AG09319 (cell line): ENCODE data around the gene FBXL15.

Experiments
- DNase-seq: peaks from one replicate; pipeline ENCODE4 v3.0.0-alpha.2; 2010; ENCODE audit warnings: low read depth; ENCODE audit errors: extremely low read depth
- TF ChIP-seq, protein P1 (sequence below): IDR thresholded peaks from 2 replicates; pipeline ENCODE4 v1.5.1; 2011; ENCODE audit warnings: low read depth, mild to moderate bottlenecking, inconsistent platforms, low read length, moderate library complexity

The FBXL15 gene

DNA sequence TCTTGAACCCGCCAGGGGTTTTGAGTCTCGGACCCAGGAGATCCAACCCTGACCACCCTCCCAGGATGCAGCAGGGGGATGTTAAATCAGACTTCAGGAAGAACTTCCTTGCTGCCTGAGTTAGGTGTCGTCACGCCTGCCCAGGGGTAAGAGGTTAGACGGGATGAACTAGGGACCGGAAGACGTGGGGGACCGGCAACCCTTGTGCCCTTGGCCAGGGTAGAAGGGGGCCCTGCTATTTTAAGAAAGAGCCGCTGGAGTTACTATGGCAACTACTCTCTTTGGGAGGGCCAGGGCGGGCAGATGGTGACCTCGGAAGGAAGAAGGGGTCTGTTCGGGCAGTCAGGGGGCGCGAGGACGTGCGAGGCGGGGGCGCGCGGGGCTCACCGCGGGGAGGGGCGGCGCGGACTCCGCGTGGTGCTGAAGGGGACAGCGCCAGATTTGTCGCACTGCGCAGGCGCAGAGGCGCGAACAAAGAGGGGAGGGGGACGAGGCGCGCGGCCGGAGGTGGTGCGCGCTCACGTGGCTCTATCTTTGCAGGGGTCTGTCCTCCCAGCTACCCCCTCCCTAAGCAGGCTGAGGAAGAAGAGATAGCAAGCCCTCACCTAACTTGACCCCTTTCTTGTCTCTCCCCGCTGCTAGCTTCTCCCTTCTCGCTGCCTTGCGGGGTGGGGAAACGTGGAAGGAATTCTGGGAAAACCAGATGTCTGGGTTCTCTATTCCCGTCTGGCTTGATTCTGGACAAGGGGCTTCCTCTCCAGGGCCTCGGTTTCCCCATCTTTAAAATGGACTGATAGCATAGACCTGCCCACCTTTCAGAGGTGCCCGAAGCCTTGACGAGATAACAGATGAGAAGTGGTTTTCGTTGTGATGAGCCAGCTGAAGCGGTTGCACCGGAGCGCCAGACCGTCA, 1.1 kb upstream of the FBXL15 start:
- TF ChIP-seq, protein P1, sequence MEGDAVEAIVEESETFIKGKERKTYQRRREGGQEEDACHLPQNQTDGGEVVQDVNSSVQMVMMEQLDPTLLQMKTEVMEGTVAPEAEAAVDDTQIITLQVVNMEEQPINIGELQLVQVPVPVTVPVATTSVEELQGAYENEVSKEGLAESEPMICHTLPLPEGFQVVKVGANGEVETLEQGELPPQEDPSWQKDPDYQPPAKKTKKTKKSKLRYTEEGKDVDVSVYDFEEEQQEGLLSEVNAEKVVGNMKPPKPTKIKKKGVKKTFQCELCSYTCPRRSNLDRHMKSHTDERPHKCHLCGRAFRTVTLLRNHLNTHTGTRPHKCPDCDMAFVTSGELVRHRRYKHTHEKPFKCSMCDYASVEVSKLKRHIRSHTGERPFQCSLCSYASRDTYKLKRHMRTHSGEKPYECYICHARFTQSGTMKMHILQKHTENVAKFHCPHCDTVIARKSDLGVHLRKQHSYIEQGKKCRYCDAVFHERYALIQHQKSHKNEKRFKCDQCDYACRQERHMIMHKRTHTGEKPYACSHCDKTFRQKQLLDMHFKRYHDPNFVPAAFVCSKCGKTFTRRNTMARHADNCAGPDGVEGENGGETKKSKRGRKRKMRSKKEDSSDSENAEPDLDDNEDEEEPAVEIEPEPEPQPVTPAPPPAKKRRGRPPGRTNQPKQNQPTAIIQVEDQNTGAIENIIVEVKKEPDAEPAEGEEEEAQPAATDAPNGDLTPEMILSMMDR = no peak
- DNase-seq = no peak

DNA sequence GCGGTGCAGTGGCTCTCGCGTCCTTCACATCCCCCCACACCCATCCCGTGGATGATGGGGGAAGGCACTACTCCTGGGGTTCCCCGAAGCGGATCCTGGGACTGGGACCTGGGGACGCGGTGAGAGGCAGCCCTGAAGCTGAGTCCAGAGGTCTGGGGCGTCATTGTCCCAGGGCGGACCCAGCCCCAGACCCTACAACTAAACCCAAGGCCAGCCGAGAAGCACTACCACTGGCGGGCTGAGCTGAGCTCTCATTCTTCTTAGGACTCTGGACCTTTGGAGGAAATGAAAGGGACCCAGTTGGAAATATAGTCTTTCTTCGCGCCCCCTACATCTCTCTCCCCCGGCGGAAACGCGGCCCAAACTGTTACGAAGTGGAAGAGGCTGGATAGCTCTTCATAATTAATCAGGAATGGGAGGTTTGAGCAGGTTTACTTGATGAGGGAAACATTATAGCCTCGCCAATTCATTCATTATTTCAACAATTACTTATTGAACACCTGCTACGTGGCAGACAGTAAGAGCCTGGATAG, 389 bp upstream of the FBXL15 start:
- no peak for DNase-seq
- TF ChIP-seq, protein P1 = no peak

DNA sequence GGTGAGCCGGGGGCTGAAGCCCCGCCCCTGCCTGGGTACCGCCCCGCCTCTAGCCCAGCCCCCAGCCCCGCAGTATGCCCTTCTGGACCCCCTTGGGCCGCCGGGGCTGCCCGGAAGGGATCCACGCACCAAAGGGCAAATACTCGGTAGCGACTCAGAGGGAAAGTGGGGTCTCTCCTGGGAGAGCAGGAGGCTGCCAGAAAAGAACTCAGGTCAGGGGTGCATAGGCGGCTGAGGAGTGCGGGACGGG, 796 bp downstream of the FBXL15 start:
- TF ChIP-seq, protein P1 = no peak
- no peak for DNase-seq

DNA sequence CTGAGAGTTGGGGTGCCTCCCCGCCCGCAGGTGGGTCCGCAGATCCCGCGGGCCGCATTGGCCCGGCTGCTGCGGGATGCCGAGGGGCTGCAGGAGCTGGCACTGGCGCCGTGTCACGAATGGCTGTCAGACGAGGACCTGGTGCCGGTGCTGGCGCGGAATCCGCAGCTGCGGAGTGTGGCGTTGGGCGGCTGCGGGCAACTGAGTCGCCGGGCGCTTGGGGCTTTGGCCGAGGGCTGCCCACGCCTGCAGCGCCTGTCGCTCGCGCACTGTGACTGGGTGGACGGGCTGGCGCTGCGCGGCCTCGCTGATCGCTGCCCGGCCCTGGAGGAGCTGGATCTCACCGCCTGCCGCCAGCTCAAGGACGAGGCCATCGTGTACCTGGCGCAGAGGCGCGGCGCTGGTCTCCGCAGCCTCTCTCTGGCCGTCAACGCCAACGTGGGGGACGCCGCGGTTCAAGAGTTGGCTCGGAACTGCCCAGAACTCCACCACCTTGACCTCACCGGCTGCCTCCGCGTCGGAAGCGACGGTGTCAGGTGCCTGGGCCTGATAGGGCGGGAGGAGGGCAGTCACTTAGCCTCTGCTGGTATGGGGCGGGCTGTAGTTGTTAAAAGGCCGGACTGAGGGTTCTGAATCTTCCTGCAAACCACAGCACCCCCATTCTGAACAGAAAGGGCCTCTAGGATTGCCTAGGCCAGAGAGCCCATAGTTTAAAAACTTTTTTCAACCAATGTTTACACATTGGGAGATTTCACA, 1.3 kb downstream of the FBXL15 start:
- TF ChIP-seq, protein P1 = no peak
- no peak for DNase-seq

DNA sequence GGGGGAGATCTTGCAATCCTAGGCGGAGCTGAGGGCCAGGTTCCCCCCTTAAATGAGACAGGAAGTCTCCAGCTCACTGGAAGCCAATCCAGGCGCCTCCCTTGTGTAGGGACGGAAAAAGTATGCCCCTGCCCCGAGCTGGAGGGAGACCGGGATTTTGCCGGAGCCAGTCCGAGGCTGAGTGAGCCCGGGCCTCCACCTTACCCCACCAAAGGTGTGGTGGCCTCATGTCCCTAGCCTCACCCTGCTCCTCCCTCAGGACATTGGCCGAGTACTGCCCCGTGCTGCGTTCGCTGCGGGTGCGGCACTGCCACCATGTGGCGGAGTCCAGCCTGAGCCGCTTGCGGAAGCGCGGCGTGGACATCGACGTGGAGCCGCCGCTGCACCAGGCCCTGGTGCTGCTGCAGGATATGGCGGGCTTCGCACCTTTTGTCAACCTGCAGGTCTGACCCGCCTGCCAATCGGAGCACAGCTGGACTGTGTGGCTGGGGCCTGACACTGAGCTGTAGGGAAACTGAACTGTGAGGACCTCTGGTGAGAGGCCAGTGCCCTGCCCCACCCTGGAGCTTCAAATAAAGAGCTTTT, 2.0 kb downstream of the FBXL15 start:
- DNase-seq = peak; percentile 37
- TF ChIP-seq, protein P1 = peak; percentile 85

DNA sequence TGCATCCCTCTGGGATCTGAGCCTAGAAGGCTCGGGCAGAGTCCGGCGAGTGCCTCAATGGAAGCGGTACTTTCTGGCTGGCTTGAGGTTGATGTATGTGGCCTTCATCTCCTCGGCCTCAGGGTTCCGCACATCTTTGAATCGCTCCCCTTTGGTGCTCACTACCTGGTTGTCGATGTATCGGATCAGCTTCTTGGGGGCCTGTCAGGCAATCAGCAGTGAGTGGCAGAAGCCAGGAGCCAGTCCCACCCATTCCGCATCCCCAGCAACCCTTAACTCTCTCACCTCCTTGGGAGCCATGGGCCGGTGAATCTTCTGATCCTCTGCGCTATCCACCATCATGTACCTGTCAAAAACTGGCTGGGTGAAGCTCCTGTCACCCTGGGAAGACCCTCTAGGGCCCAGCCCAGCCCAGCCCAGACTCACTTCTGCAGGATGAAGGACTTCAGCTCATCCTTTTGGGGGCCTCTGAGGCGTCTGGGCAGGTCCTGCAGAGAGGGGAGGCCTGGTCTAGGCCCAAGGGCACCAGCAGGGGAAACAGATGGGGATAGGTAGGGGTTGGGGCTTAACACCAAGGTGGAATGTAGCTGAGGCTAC, 2.8 kb downstream of the FBXL15 start:
- TF ChIP-seq, protein P1 = no peak
- DNase-seq = no peak
